ENCODE data around the gene WDR82. TPM values are rescaled to one million over a fixed set of nuclear protein-coding genes. Genes with fewer than 3 reads are reported as not detected.

WDR82 gene
- total and polyA plus RNA-seq, 2 of the 4 experiments (the other 2 are of a cell fraction): 38.1 to 68.1 TPM

DNA sequence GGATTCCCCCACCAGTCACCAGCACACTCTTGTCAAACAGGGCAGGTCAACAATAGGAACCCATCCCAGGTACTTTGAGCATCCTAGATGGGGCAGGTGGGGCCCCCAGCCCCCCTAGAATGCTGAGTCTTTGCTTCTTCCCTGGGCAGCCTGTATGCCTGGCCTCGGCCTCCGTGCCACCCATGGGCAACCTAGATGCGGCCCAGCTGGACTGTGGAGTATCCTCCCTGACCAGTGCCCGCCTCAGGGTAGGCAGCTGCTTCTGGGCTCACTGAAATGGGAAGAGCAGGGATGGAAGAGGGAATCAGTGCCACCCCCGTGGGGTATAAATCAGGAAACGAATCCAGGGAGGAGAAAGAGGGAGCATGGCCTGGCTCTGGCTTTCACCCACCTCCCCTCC lies 48.5 kb upstream of the WDR82 start:
- Histone ChIP-seq H2BK120ac (ENCODE audit: low read depth, low read length) (no peak overlapping the region), H3K79me1 (ENCODE audit: low read depth in 1 of 2, low read length in 2 of 2) (no peaks in the 10 kb centered on the region), H3K9ac (ENCODE audit: low read depth, low read length) (no peak overlapping the region), H3K4me1 (ENCODE audit: control insufficient read depth, insufficient read depth, low read length) (no peaks in the 10 kb centered on the region), H3K27me3 (ENCODE audit: control insufficient read depth, insufficient read depth, low read length) (no peaks in the 10 kb centered on the region), H3K36me3 (ENCODE audit: control insufficient read depth, insufficient read depth, low read length) (no peaks in the 10 kb centered on the region), H3K4ac (ENCODE audit: low read depth, low read length) (no peak overlapping the region), H3K4me3 (ENCODE audit: insufficient read depth, low read depth, low read length) (no peak overlapping the region), H4K20me1 (ENCODE audit: insufficient read depth, low read length) (no peaks in the 10 kb centered on the region), H3K56ac (ENCODE audit: extremely low read depth, insufficient read depth, low read length) (no peak overlapping the region), H3K4me2 (ENCODE audit: low read depth, low read length) (no peak overlapping the region), H3K9me1 (ENCODE audit: insufficient read depth, low read length) (no peaks in the 10 kb centered on the region), H2BK5ac (ENCODE audit: low read depth, low read length, poor library complexity, severe bottlenecking) (no peak overlapping the region), H2BK15ac (ENCODE audit: low read depth, low read length) (no peak overlapping the region), H4K8ac (ENCODE audit: low read depth in 2 of 2, low read length in 2 of 2) (no peak overlapping the region), H2AFZ (replicated peaks; ENCODE audit: low read length, poor library complexity) (peak overlapping the region; percentile 6), H2AK5ac (ENCODE audit: low read depth, low read length) (no peak overlapping the region), H2BK20ac (ENCODE audit: low read depth, low read length) (no peak overlapping the region), H3K18ac (ENCODE audit: low read depth, low read length) (no peak overlapping the region), H3K23ac (ENCODE audit: low read depth, low read length) (no peak overlapping the region), H3K9me3 (ENCODE audit: control insufficient read depth, insufficient read depth, low read length) (no peaks in the 10 kb centered on the region), H3K27ac (ENCODE audit: insufficient read depth, low read length) (no peak overlapping the region), H4K91ac (ENCODE audit: insufficient read depth, low read depth, low read length) (no peak overlapping the region), H3K14ac (replicated peaks; ENCODE audit: low read depth, low read length) (no peak overlapping the region), H4K5ac (ENCODE audit: low read depth, low read length) (no peak overlapping the region), H2AK9ac (replicated peaks; ENCODE audit: low read depth, low read length, poor library complexity) (no peak overlapping the region)
- in situ Hi-C loops (cut with MboI; ENCODE audit: low sequenced_read_pairs) (no loop called here), intact Hi-C loops (cut with micrococcal nuclease) (no loop called here), dilution Hi-C loops (cut with HindIII; ENCODE audit: low sequenced_read_pairs, unreplicated experiment) (no loop called here)
- 100% methylated on average over 2 of the region's 6 CpGs; no CpG with 5 or more reads in 1 of the 2 experiments for WGBS, 2 experiments (ENCODE audit: extremely low coverage in 2 of 2, insufficient read length in 1 of 2)
- TF ChIP-seq MXI1 (IDR thresholded peaks at IDR 0.05; ENCODE audit: borderline replicate concordance, low read depth, low read length) (no peak), NFE2L2 (IDR thresholded peaks at IDR 0.05; ENCODE audit: low read depth, low read length) (no peak), MAFK (IDR thresholded peaks at IDR 0.05; ENCODE audit: low read depth, low read length) (no peak), RCOR1 (IDR thresholded peaks at IDR 0.05; ENCODE audit: insufficient replicate concordance, low read length) (no peak), RAD21 (IDR thresholded peaks at IDR 0.05; ENCODE audit: low read length) (no peak), SMC3 (IDR thresholded peaks at IDR 0.05; ENCODE audit: low read depth, low read length) (no peak), CEBPB (IDR thresholded peaks at IDR 0.05; ENCODE audit: low read depth, low read length) (no peak), BHLHE40 (IDR thresholded peaks at IDR 0.05; ENCODE audit: low read depth, low read length) (no peak), POLR2A (IDR thresholded peaks at IDR 0.05; ENCODE audit: low read depth, low read length) (no peak)
- TF ChIP-seq, protein P1, sequence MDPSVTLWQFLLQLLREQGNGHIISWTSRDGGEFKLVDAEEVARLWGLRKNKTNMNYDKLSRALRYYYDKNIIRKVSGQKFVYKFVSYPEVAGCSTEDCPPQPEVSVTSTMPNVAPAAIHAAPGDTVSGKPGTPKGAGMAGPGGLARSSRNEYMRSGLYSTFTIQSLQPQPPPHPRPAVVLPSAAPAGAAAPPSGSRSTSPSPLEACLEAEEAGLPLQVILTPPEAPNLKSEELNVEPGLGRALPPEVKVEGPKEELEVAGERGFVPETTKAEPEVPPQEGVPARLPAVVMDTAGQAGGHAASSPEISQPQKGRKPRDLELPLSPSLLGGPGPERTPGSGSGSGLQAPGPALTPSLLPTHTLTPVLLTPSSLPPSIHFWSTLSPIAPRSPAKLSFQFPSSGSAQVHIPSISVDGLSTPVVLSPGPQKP (IDR thresholded peaks at IDR 0.05; ENCODE audit: borderline replicate concordance, low read depth, low read length): no peak
- DNase-seq: no peak
- ATAC-seq (ENCODE audit: low read depth): no peak
- ChIA-PET CTCF (no interaction called here), POLR2A (ENCODE audit: unreplicated experiment) (no interaction called here)
- BruUV-seq (replicated peaks): no TSS peak

Measured in IMR-90 (cell line).